GM21786 (cell line): Measurements from ENCODE around the gene OXSR1.

Experiments
- ATAC-seq: cut with Tn5 transposase; IDR thresholded peaks from one replicate; pipeline ENCODE4 v1.9.1; 2021; ENCODE audit not compliant: unreplicated experiment

Gene OXSR1

GRCh38 chr3:38297947-38298711 lies 132.8 kb downstream of the OXSR1 start:
- no peak for ATAC-seq
